ENCODE results near the gene TMEM256. TPM values are rescaled to one million over a fixed set of nuclear protein-coding genes. Genes with fewer than 3 reads are reported as not detected.

TMEM256 gene
- total and polyA plus RNA-seq, 9 of the 15 experiments (the other 6 are each of a cell fraction or from before 2014, with no cell fraction given): 43.4 to 177 (median 68.5) TPM

DNA sequence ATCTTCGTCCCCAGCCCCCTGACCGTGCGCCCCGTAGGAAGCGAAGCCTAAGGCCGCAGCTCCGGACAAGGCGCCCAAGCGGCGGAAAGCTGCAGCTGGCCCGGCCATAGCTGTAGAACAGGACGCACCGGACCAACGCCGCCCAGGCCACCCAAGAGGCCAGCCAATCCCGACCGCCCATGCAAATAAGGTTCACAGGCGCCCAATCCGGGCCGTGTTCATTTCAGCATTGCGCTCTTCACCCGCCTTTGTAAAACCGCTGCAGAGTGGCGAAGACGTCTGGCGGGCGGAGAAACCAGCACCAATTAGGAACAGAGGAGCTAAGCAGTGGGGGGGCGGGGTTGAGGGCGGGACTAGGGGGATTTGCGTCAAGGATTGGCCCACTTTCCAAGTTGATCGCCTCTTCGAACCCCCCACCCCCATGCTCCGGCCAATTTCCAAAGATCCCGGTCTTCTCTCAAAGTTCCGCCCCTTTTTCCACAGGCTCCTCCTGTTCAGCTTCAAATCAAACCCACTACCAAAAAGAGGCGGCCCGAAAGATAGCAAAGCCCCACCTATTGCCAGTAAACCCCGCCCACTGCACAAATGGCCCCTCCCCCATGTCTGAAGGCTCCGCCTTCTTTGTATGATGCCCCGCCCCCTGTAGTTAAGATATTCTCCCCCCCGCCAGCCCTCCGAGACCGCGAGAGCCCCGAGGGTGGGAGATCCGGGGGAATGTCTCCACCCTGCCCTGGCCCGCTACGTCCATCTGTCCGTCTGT, at the start of gene TMEM256 (continued):
- TF ChIP-seq ZNF384 (IDR thresholded peaks at IDR 0.05; ENCODE audit: low read depth, low read length): no peak
- peak; percentile 54 for TF ChIP-seq TAF9B (IDR thresholded peaks at IDR 0.05; ENCODE audit: partially characterized antibody)
- TF ChIP-seq RUNX1 (IDR thresholded peaks at IDR 0.05; ENCODE audit: low read depth): no peak
- TF ChIP-seq, protein P1, sequence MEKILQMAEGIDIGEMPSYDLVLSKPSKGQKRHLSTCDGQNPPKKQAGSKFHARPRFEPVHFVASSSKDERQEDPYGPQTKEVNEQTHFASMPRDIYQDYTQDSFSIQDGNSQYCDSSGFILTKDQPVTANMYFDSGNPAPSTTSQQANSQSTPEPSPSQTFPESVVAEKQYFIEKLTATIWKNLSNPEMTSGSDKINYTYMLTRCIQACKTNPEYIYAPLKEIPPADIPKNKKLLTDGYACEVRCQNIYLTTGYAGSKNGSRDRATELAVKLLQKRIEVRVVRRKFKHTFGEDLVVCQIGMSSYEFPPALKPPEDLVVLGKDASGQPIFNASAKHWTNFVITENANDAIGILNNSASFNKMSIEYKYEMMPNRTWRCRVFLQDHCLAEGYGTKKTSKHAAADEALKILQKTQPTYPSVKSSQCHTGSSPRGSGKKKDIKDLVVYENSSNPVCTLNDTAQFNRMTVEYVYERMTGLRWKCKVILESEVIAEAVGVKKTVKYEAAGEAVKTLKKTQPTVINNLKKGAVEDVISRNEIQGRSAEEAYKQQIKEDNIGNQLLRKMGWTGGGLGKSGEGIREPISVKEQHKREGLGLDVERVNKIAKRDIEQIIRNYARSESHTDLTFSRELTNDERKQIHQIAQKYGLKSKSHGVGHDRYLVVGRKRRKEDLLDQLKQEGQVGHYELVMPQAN (IDR thresholded peaks at IDR 0.05; ENCODE audit: borderline replicate concordance): peak; percentile 72; the same call in 1 of the 2 replicates
- TF ChIP-seq MEF2A (IDR thresholded peaks at IDR 0.05; ENCODE audit: control insufficient read depth, low read depth, low read length): no peak
- TF ChIP-seq RBM22 (IDR thresholded peaks at IDR 0.05; ENCODE audit: low read depth, low read length, poor library complexity, severe bottlenecking): no peak
- no peak for TF ChIP-seq ZNF766 (CRISPR knock-in tag; conservative IDR thresholded peaks at IDR 0.05)
- no peak for TF ChIP-seq ZNF134 (CRISPR knock-in tag; conservative IDR thresholded peaks at IDR 0.05)
- no peak for TF ChIP-seq ZC3H4 (CRISPR knock-in tag; IDR thresholded peaks at IDR 0.05; ENCODE audit: borderline replicate concordance)
- peak; percentile 70 for TF ChIP-seq TAF1 (IDR thresholded peaks at IDR 0.05; ENCODE audit: control insufficient read depth, extremely low read depth, insufficient read depth, low read length, severe bottlenecking)
- TF ChIP-seq TCF7L2 (IDR thresholded peaks at IDR 0.05; ENCODE audit: low read depth, low read length): peak; percentile 43; the same call in 1 of the 2 replicates
- TF ChIP-seq PHF21A (IDR thresholded peaks at IDR 0.05; ENCODE audit: borderline replicate concordance, low read depth): no peak
- no peak for TF ChIP-seq PRPF4 (IDR thresholded peaks at IDR 0.05; ENCODE audit: insufficient read depth, low read depth, low read length, poor library complexity, severe bottlenecking)
- TF ChIP-seq KLF16 (IDR thresholded peaks at IDR 0.05): no peak
- no peak for TF ChIP-seq SMAD4 (CRISPR knock-in tag; conservative IDR thresholded peaks at IDR 0.05)
- TF ChIP-seq ARID4B (CRISPR knock-in tag; IDR thresholded peaks at IDR 0.05): peak; percentile 76
- TF ChIP-seq SP2 (IDR thresholded peaks at IDR 0.05; ENCODE audit: extremely low read depth, low read depth, low read length, poor library complexity, severe bottlenecking): peak; percentile 53
- TF ChIP-seq PTBP1 (IDR thresholded peaks at IDR 0.05; ENCODE audit: low read depth, low read length): no peak
- no peak for TF ChIP-seq ZNF324 (CRISPR knock-in tag; IDR thresholded peaks at IDR 0.05)
- TF ChIP-seq NEUROD1 (IDR thresholded peaks at IDR 0.05; ENCODE audit: borderline replicate concordance, low read depth, low read length, partially characterized antibody): peak; percentile 57
